Panc1 (cell line): ENCODE data around the gene KRT15.

Experiments
- POLR2AphosphoS5 ChIP-seq: IDR thresholded peaks from 2 replicates; pipeline ENCODE4 v1.6.1; 2012; ENCODE audit warnings: mild to moderate bottlenecking, low read depth, low read length, moderate library complexity
- SIN3A ChIP-seq: IDR thresholded peaks from 2 replicates; pipeline ENCODE4 v1.6.1; 2012; ENCODE audit warnings: low read depth, mild to moderate bottlenecking, low read length, moderate library complexity, borderline replicate concordance; ENCODE audit not compliant: insufficient read depth
- TCF7L2 ChIP-seq: IDR thresholded peaks from 2 replicates; pipeline ENCODE4 v1.6.1; 2011; ENCODE audit warnings: mild to moderate bottlenecking, low read depth, low read length, inconsistent platforms
- TF ChIP-seq, protein P1 (sequence below), 2 experiments: IDR thresholded peaks; 2 replicates each; pipeline ENCODE4 v1.6.1; 2011 to 2012; ENCODE audit warnings: low read depth in 2 of 2, control low read depth in 1 of 2, low read length in 1 of 2, mild to moderate bottlenecking in 1 of 2, moderate library complexity in 1 of 2; ENCODE audit not compliant: insufficient read depth in 1 of 2
- TF ChIP-seq, protein P2 (sequence below): fragments of 450-650 bp; IDR thresholded peaks from 2 replicates; pipeline ENCODE4 v1.5.1; 2017; ENCODE audit warnings: mild to moderate bottlenecking

DNA sequence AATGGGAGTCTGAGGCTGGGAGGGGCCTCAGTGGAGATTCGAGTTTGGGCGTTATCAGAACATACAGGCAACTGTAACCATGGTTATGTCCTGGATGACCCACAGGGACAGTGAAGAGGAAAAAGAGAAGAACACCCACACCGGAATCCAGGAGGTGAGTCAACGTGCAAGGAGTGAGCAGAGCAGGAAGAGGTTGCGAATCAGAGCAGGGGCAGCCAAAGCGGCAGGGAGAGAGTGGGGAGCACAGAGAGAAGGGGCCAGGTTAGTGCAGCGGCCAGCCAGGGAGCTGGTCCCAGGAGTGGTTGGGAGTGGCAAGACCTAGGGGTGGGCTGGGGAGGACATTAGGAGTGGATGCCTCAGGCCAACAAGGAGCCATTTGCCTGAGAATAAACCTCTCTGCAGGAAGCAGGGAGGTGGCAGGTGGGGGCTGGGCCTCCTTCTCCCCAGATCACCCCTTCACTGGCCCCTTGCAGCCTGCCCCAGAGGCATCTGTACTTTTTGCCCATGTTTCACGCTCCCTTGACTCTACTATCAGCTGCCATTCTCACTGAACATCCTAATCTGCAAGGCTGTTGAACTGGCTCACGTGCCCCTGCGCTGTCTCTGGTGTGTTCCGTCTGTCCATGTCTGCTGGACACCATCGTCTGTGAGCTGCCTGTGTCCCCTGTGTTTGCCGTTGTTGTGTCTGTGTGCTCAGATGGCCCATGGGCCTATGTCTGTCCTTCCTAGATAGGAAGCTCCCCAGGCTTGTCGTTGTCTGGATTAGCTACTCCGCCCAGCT lies 18.4 kb downstream of the KRT15 start:
- TF ChIP-seq, protein P1, sequence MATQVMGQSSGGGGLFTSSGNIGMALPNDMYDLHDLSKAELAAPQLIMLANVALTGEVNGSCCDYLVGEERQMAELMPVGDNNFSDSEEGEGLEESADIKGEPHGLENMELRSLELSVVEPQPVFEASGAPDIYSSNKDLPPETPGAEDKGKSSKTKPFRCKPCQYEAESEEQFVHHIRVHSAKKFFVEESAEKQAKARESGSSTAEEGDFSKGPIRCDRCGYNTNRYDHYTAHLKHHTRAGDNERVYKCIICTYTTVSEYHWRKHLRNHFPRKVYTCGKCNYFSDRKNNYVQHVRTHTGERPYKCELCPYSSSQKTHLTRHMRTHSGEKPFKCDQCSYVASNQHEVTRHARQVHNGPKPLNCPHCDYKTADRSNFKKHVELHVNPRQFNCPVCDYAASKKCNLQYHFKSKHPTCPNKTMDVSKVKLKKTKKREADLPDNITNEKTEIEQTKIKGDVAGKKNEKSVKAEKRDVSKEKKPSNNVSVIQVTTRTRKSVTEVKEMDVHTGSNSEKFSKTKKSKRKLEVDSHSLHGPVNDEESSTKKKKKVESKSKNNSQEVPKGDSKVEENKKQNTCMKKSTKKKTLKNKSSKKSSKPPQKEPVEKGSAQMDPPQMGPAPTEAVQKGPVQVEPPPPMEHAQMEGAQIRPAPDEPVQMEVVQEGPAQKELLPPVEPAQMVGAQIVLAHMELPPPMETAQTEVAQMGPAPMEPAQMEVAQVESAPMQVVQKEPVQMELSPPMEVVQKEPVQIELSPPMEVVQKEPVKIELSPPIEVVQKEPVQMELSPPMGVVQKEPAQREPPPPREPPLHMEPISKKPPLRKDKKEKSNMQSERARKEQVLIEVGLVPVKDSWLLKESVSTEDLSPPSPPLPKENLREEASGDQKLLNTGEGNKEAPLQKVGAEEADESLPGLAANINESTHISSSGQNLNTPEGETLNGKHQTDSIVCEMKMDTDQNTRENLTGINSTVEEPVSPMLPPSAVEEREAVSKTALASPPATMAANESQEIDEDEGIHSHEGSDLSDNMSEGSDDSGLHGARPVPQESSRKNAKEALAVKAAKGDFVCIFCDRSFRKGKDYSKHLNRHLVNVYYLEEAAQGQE (IDR thresholded peaks at IDR 0.05; ENCODE audit: insufficient read depth in 1 of 2, low read depth in 2 of 2, low read length in 1 of 2), result no peak
- no peak for TF ChIP-seq POLR2AphosphoS5
- TF ChIP-seq, protein P2, sequence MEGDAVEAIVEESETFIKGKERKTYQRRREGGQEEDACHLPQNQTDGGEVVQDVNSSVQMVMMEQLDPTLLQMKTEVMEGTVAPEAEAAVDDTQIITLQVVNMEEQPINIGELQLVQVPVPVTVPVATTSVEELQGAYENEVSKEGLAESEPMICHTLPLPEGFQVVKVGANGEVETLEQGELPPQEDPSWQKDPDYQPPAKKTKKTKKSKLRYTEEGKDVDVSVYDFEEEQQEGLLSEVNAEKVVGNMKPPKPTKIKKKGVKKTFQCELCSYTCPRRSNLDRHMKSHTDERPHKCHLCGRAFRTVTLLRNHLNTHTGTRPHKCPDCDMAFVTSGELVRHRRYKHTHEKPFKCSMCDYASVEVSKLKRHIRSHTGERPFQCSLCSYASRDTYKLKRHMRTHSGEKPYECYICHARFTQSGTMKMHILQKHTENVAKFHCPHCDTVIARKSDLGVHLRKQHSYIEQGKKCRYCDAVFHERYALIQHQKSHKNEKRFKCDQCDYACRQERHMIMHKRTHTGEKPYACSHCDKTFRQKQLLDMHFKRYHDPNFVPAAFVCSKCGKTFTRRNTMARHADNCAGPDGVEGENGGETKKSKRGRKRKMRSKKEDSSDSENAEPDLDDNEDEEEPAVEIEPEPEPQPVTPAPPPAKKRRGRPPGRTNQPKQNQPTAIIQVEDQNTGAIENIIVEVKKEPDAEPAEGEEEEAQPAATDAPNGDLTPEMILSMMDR, result no peak
- TF ChIP-seq TCF7L2, result no peak
- TF ChIP-seq SIN3A, result no peak
